OCI-M2 (cell line): Measurements from ENCODE around the gene TAB2.
"Not testable (repeated sequence)": the region's sequence is repeated elsewhere in the genome, so short reads cannot be mapped to it uniquely, and the experiment has no call there.

Source experiments
- DNase-seq: peaks from one replicate; lab custom pipeline; 2025; ENCODE audit not compliant: unreplicated experiment; lab: John Stamatoyannopoulos, UW

The TAB2 gene

DNA sequence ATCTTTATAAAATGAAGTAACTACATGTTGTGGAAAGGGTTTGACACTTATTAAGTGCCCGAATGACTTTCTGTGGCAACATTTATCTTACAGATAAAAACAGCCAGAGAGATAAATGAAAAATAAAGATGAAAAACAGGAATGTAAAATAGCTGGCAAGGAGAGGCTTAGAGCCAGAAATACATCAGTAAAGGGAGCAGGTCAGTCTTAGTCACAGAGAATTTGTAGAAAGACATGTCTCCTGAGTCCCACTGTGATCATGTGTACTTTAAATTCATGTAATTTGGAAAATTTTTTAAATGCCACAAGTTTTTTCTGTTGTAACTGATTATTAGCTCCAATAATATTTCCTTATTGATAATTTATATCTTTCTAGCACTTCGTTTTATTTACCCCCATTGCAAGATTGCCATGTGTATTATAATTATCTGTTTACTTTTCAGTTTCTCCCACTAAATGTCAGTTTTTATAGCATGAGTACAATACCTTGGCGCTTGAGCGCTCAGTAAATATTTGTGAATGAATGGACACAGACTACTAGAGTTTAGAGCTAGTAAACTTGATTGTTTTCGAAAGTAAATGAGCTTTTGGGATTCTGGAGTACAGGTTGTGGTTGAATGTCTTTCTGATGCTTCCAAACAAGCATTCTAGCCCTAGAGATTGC lies 15.2 kb downstream of the TAB2 start:
- no peak for DNase-seq

DNA sequence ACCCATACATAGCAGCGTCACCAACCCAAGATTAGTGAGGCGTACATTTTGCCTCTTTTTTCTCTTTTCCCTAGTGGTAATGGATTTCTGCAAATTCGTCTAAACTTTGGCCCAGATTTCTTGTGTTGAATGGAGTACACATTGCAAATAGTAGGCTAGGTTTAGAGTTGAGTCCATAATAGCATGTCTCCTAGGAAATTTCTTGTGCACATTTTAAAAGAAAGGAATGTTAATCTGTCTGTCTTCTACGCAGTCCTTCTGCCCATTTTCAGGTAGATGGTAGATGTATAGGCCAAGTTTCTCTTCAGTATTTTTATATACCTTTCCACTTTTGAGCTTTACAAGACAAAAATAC lies 15.7 kb downstream of the TAB2 start:
- DNase-seq, result no peak

DNA sequence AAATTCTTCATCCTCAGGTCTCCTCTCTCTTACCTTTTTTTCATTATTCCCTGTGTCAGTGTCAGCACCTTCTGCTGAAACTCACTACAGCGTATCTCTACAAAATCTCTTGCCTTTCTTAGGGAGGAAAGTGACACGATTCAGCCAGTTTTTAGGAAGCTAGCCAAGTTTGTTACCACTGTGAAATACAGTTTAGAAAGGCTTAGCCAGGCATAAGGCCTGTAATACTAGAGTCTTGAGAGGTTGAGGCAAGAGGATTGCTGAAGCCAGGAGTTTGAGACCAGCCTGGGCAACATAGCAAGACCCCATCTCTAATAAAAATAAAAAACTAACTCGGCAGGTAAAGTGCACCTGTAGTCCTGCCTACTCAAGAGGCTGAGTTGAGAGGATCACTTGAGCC lies 16.7 kb downstream of the TAB2 start:
- no peak for DNase-seq

DNA sequence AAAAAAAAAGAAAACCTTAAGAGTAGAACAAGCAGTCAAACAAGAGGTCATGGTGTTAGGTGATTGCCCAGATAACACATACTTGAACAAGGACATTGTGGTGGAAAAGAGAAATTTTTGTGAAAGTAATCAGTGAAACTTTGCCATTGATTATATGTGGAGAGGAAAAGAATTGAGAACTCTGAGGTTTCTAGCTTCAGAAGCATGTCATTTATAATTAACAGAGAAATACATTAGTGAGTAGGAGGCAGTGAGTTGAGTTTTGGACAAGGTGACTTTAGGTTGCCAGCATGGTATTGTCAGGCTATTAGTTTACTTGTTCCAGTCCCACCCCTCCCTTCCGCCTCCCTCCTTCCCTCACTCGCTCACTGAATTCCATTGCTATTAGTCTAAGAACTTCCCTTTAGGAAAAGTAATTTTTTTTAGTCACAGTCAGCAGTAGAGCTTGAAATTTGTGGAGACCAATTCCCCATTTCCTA lies 17.2 kb downstream of the TAB2 start:
- no peak for DNase-seq

DNA sequence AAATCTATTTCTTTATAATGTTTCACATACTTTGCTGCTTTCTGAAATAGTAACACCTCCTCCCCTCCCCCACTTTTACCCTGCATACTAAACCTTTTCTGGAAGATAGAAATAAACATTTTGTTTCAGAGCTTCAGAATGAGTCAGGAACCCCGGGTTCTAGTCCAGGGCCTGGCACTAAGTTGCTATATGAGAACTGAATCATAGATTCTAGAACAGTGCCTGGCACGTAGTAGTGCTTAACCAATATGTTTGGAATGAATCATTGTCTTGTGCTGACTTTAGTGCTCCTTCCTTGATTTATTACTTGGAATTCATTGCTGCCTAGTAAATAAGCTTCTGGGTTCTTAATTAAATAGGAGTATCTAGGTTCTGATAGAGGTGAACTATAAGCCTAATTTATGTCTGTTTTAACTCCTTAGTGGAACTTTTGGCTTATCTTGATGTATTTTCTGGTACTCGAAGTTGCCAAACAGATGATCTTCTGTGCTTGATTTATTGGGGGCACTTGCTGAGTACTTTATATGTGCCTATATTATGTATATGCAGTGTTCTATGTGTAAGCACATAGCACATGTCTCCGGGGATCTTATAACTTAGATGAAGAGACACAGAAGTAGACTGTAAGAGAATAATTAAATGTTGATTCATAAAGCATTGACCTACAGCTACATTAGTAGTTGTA lies 18.6 kb downstream of the TAB2 start:
- DNase-seq, result no peak

DNA sequence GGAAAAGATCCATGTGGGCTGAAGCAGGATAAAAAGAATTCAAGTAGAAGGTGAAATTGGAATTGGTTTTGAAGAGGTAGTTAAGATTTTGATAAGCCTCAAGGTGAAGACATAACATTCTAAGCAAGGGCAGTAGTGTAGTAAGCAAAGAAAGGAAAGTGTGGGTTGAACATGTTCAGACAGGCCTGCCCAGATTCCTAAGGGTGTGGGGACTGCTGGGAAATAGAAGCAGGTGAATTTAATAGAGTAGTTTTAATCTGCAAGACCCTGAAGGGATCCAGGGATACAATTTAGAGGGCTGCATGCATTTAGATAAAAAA lies 19.1 kb downstream of the TAB2 start:
- DNase-seq, result no peak

DNA sequence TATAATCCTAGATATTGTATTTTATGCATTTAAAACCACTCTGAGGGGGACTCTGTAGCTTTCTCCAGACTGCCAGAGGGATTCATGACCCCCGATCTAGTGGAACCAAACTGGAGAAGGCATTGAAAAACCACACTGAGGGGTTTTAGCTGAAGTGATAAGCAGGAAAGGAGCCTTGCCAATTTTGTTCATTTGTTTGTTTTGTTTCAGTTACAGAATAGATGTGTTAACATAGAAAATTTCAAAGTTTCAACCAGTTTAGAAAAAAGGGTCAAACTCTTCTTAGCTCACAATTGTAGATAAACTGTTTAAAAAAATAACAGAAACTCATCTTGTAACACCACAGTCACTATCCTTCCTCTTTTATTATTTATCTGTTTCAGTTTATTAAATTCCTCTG lies 19.8 kb downstream of the TAB2 start:
- no peak for DNase-seq

DNA sequence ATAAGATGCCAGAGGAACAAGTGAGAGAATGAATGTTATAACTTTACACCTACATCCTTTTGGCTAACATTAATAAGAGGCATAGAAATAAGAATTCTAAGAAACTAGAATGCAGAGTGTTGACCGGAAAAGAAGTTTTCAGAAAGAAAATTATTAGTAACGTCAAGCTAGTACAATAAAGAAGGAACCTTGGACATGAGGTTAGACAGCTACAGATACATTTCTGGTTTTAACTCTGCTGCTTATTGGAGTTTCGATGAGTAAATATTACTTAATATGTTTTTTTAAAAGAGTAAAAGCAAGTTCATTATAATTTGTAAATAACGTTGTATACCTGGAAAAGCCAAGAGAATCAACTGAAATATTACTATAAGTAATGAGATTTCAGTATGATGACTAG lies 22.7 kb downstream of the TAB2 start:
- DNase-seq, result no peak

DNA sequence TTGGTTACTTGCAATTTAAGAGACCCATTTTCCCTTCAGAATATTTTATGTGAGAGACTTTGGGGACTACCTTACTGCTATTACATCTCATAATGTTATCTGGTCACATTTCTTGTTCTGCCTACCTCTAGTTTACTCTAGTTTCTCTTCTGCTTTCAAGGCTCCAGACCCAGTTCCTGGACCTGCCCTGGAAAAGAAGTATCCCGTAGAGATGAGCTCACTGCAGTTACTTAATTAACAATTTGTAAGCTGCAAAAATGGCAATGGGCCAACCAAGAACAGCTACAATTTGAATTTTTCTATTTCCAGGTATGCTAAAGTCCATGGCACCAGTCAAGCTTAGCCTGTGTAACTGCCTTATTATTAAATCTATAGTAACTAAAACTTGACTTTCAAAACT lies 25.0 kb downstream of the TAB2 start:
- no peak for DNase-seq

DNA sequence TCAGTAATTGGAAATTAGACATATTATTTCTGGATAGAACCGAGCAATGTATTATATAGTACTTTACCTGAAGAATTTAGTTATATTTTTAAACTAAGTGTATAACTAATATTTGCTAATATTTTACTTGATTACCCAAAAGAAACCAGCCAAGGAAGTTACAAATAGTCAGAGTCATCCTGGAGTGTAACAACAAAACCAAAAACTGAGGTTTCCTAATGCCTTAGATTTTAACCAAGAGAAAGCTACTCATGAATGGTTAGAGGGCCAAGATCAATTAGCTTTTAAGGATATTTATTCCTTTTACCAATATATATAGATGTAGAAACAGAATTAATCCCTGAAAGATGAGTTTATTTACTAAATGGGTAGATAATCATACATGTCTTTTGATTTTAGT lies 26.0 kb downstream of the TAB2 start:
- no peak for DNase-seq

DNA sequence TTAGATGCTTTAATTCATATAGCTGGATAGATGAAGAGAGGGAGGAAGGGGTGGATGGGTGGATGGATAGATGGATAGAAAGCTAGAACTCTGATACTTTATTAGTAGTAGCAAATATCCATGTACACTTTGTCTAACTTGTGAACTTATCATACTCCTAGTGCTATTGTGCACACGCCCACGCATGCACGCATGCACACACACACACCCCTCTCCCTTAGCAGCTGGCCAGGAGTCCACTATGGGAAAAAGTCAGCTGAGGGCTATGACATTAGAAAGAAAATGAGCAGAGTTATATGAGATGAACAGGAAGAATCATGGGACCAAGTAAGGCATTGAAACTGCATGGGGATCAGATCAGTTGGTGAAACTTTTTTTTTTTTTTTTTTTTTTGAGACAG lies 28.6 kb downstream of the TAB2 start:
- no peak for DNase-seq

DNA sequence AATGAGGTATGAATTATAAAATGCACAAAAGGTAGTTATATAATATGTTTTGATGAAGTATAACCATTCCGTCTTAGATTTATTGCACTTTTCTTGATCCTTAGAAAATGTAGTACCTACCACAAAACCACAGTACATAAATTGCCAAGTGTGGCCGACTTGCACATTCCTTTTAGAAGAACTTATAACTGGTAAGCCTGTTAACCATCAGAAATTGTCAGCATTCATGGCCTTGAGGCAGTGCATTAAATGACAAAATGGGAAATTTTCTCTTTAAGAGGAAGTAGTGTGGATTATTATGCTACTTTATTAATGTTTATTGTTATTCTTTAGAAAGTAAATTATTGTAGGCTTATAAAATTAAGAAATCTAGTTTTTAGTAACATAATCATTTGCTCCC lies 29.6 kb downstream of the TAB2 start:
- no peak for DNase-seq

DNA sequence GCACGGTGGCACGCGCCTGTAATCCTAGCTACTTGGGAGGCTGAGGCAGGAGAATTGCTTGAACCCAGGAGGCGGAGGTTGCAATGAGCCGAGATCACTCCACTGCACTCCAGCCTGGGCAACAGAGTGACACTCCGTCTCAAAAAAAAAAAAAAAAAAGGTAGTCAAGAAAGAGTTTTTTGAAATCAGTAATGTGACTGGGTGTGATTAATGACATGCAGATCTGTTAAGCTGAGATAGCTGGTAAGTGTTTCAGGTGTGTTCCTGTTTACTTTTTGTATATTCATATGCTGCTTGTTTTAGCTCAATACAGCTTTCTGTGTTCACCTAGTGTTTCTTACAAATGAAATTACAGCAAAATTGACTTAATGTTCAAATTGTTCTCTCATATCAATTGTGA lies 31.8 kb downstream of the TAB2 start:
- DNase-seq, result not testable (repeated sequence)

DNA sequence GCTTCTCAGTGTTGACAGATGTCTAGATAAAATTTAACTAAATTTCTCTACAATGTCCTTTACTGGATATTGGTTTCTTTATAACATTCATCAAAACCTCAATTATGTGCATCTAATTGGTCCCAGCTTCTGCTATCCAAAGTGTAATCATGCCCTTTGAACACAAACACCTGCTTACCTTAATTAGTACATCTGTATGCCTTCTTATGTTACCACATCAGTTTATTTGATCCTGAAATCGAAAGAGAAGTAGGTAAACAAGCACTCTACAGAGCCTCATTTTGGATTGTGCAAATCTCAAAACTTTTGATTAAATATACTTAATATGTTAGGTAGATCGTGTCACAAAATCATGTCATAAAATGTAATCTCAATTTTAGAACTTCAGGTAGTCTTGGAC lies 36.5 kb downstream of the TAB2 start:
- DNase-seq, result no peak

DNA sequence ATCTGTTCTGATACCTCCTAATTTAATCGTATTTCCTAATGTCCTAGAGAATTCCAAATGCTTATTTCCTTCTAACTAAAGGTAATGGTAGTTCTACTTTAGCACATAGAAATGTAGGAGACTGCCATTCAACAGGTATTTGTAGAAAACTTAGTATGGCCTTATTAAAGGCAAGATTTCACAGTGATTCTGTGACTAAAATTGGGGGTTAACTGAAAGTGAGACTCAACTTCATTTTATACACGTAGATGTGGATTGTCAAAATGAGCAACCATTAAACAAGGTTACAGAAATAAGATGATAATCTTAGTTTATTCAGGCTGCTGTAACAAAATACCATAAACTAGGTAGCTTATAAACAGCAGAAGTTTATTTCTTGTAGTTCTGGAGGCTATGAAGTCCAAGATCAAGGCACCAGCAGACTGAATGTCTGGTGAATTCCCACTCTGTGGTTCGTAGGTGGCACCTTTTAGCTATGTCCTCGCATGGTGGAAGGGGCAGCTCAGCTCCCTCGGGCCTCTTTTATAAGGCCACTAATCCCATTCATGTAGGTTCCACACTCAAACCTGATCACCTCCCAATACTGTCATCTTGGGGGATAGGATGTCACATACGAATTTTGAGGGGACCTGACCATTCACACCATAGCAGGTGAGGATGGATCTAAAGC lies 38.7 kb downstream of the TAB2 start:
- no peak for DNase-seq

DNA sequence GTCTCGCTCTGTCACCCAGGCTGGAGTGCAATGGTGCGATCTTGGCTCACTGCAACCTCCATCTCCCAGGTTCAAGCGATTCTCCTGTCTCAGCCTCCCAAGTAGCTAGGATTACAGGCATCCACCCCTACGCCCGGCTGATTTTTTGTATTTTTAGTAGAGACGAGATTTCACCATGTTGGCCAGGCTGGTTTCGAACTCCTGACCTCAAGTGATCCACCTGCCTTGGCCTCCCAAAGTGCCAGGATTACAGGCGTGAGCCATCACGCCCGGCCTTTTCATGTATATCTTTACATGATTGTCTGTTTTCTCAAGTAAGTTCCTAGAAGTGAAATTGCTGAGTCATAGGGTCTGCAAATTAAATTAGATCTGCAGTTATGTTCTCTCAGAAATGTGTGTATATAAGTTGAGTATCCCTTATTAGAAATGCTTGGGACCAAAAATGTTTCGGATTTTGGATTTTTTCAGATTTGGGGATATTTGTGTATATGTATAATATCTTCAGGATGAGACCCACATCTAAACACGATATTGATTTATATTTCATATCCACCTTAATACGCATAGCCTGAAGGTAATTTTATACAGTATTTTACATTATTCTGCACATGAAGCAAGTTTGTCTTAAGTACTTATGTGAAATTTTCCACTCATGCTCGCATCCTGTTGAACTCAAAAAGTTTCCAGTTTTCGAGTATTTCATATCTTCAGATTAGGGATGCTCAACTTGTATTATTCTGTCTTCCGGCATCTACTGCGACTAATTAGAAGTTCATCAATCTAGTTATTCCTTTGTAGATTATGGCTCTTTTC lies 40.4 kb downstream of the TAB2 start:
- no peak for DNase-seq

DNA sequence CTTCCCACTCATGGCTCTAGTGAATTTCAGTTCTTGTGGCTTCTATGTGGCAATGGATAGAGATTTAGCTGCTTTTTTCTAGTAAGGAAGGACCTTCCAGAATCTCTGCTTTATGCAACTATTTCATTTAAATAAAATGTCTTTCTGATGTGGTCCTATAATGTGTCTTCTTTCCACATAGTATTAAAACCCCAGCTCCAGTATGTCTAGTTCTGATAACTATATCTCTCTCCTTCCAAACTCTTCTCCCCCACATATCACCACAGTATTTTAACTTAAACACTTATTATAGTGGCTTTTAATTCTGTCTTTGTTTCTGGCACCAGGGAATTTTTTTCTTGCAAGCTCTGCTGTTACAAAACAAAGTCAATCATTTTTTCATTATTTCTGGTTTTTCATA lies 41.9 kb downstream of the TAB2 start:
- DNase-seq, result no peak

DNA sequence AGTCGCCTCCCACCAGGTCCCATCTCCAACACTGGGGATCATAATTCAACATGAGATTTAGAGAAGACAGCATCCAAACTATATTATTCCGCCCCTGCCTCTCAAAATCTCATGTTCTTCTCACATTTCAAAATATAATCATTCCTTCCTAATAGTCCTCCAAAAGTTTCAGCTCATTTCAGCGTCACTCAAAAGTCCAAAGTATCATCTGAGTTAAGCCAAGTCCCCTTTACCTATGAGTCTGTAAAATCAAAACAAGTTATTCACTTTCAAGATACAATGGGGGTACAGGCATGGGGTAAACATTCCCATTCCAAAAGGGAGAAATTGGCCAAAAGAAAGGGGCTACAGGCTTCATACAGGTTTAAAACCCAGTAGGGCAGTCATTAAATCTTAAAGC lies 43.0 kb downstream of the TAB2 start:
- no peak for DNase-seq

DNA sequence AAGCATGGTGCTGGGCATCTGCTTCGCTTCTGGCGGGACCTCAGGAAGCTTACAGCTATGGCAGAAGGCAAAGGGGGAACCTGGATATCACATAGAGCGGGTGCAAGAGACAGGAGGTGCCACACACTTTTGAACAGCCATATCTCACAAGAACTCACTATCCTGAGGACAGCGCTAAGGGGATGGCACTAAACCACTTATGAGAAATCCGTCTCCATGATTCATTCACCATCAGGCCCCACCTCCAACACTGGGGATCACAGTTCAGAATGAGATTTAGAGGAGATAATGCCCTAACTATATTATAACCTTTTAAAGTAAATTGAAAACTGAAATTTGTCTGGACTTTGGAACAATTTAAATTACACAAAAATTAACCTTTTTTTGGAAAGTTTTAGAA lies 44.8 kb downstream of the TAB2 start:
- DNase-seq, result no peak

DNA sequence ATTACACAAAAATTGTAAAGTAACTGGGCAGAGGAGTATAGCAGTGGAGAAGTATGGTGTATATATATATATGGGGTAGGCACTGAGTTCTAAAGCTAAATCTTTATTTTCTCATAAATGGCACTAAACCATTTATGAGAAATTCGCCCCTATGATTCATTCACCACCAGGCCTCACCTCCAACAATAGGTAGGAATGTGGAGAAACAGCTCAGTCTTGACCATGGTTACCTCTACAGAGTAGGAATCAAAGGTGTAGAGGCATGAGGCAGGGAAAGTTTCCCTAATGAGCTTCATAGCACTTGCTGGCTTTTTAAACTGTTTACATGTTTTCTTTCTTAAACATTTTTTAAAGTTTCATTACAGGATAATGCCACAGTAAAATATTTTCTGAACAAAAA lies 45.6 kb downstream of the TAB2 start:
- no peak for DNase-seq

DNA sequence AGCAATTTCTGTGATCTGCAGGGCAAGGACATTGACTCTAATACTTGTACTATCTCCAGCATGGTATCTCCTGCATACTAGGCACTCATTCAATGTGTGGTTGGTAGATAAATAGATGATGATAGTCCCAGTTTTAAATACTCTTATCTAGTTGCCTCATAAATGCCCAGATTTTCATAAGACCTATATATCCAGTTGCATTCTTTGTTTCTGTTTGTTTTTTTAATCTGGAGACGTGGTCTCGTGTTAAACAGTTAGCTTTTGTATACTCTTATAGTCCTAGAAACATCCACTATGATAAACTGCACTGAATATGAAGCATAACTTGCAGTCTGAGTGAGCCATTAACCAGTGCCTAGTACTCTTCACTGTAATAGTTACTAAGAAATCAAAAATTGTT lies 47.0 kb downstream of the TAB2 start:
- DNase-seq, result no peak

DNA sequence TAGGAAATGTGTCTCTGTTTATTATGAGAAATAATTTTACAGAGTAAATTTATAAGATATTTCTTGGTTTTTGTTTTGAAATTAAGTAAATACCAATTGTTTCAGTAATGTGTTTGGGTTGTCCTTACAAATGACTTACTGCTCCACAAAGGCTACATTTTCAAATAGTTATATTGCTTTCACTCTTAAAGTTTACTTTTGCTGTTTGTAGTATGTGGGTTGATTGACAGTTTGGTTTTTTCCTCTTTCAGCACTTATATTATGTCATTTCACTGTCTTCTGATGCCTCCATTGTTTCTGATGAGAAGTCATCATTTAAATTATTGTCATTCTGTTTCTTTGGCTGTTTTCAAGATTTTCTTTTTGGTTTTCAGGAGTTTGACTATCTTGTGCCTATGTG lies 47.7 kb downstream of the TAB2 start:
- no peak for DNase-seq
